Measurements from ENCODE around the gene SFMBT1.

The SFMBT1 gene

GRCh38 chr3:52920841-52921240, 125.0 kb downstream of the SFMBT1 start:
- no peak for DNase-seq (ENCODE audit: low read depth in 2 of 2)

GRCh38 chr3:52917044-52917443, 128.8 kb downstream of the SFMBT1 start:
- no peak for DNase-seq (ENCODE audit: low read depth in 2 of 2)

- DNase-seq (ENCODE audit: low read depth in 2 of 2) = no peak
Observed at GRCh38 chr3:52915294-52915693, 130.6 kb downstream of the SFMBT1 start.

GRCh38 chr3:52912885-52913731, 132.8 kb downstream of the SFMBT1 start:
- DNase-seq (ENCODE audit: low read depth in 2 of 2) = no peak

GRCh38 chr3:52910823-52911222, 135.1 kb downstream of the SFMBT1 start:
- no peak for DNase-seq (ENCODE audit: low read depth in 2 of 2)

- no peak for DNase-seq (ENCODE audit: low read depth in 2 of 2)
Observed at GRCh38 chr3:52907497-52907896, 138.4 kb downstream of the SFMBT1 start.

- no peak for DNase-seq (ENCODE audit: low read depth in 2 of 2)
Observed at GRCh38 chr3:52904552-52904951, 141.3 kb downstream of the SFMBT1 start.

GRCh38 chr3:52904000-52904399, 141.9 kb downstream of the SFMBT1 start:
- no peak for DNase-seq (ENCODE audit: low read depth in 2 of 2)

GRCh38 chr3:52897130-52898122, 148.4 kb downstream of the SFMBT1 start, which contains the start of gene STIMATE:
Gene STIMATE (minus strand): TSS chr3:52897548. CDS start chr3:52897450, 98 bp downstream.
- DNase-seq (ENCODE audit: low read depth in 2 of 2) = peak; percentile 65 to 66

GRCh38 chr3:52896613-52897012, 149.3 kb downstream of the SFMBT1 start:
- DNase-seq (ENCODE audit: low read depth in 2 of 2) = no peak

GRCh38 chr3:52896151-52896550, 149.7 kb downstream of the SFMBT1 start:
- DNase-seq (ENCODE audit: low read depth in 2 of 2) = no peak

GRCh38 chr3:52895418-52895817, 150.5 kb downstream of the SFMBT1 start:
- no peak for DNase-seq (ENCODE audit: low read depth in 2 of 2)

- DNase-seq (ENCODE audit: low read depth in 2 of 2) = no peak
Observed at GRCh38 chr3:52894756-52895155, 151.1 kb downstream of the SFMBT1 start.

- no peak for DNase-seq (ENCODE audit: low read depth in 2 of 2)
Observed at GRCh38 chr3:52893723-52894122, 152.2 kb downstream of the SFMBT1 start.

- DNase-seq (ENCODE audit: low read depth in 2 of 2) = no peak
Observed at GRCh38 chr3:52892625-52893311, 153.1 kb downstream of the SFMBT1 start.

- DNase-seq (ENCODE audit: low read depth in 2 of 2) = no peak
Observed at GRCh38 chr3:52892290-52892624, 153.6 kb downstream of the SFMBT1 start.

- no peak for DNase-seq (ENCODE audit: low read depth in 2 of 2)
Observed at GRCh38 chr3:52891615-52892081, 154.2 kb downstream of the SFMBT1 start.

- DNase-seq (ENCODE audit: low read depth in 2 of 2) = no peak
Observed at GRCh38 chr3:52891164-52891563, 154.7 kb downstream of the SFMBT1 start.

- no peak for DNase-seq (ENCODE audit: low read depth in 2 of 2)
Observed at GRCh38 chr3:52890735-52891134, 155.1 kb downstream of the SFMBT1 start.

GRCh38 chr3:52889901-52890300, 156.0 kb downstream of the SFMBT1 start:
- no peak for DNase-seq (ENCODE audit: low read depth in 2 of 2)

- DNase-seq (ENCODE audit: low read depth in 2 of 2) = no peak
Observed at GRCh38 chr3:52887166-52887565, 158.7 kb downstream of the SFMBT1 start.

All from stimulated activated CD4-positive, alpha-beta T cell treated with anti-CD3 and anti-CD28 coated beads, Interleukin-1b, Interleukin-23, amount 100 ng/mL, for 1 hour (primary cell).